WTC11 (cell line): ENCODE data around the gene SUPV3L1. TPM values are rescaled to one million over a fixed set of nuclear protein-coding genes. Genes with fewer than 3 reads are reported as not detected.
A peak's percentile ranks its signal among the peaks of the same experiment; 100 is the strongest.

Experiments
- ATAC-seq: fragments of 200-7000 bp; cut with Tn5 transposase; 2 replicates; pipeline ENCODE4 v1.10.0; 2021; ENCODE audit warnings: mild to moderate bottlenecking, moderate library complexity
- CTCF ChIA-PET: fragments of 300-600 bp; sonication (Branson Sonifier 250); formaldehyde crosslinking; loops from one replicate; lab custom pipeline; 2021; ENCODE audit warnings: antibody characterized with exemption; lab: Charles Lee
- POLR2A ChIA-PET: fragments of 350-600 bp; sonication (Branson Sonifier 250); formaldehyde crosslinking; loops from one replicate; lab custom pipeline; 2021; ENCODE audit warnings: antibody characterized with exemption; lab: Charles Lee
- DNase-seq: peaks from one replicate; pipeline ENCODE4 v3.0.0; 2021; ENCODE audit warnings: low spot score
- H3K27ac Mint-ChIP-seq: 2 replicates; pipeline ENCODE4 v1.8.0; 2021; ENCODE audit warnings: mixed read lengths
- H3K27me3 Mint-ChIP-seq: 2 replicates; pipeline ENCODE4 v1.8.0; 2021; ENCODE audit warnings: low read depth, mild to moderate bottlenecking, moderate library complexity, mixed read lengths
- H3K36me3 Mint-ChIP-seq: 2 replicates; pipeline ENCODE4 v1.8.0; 2021; ENCODE audit warnings: mixed read lengths
- H3K4me1 Mint-ChIP-seq: 2 replicates; pipeline ENCODE4 v1.8.0; 2022; ENCODE audit warnings: mixed read lengths
- H3K4me3 Mint-ChIP-seq: 2 replicates; pipeline ENCODE4 v1.8.0; 2021; ENCODE audit warnings: mild to moderate bottlenecking, moderate library complexity, mixed read lengths
- H3K9me3 Mint-ChIP-seq: 2 replicates; pipeline ENCODE4 v1.8.0; 2021; ENCODE audit warnings: mixed read lengths
- AR ChIP-seq: fragments of 250-450 bp; sonication (Bioruptor Pico); IDR thresholded peaks from 2 replicates; pipeline ENCODE4 v1.9.0; 2021; ENCODE audit warnings: mild to moderate bottlenecking
- ARID4B ChIP-seq: sonication (generic); formaldehyde crosslinking; IDR thresholded peaks from 2 replicates; pipeline ENCODE4 v1.8.0; 2023; ENCODE audit warnings: missing genetic modification reagents, mild to moderate bottlenecking, borderline replicate concordance
- E2F1 ChIP-seq: sonication (generic); formaldehyde crosslinking; IDR thresholded peaks from 2 replicates; pipeline ENCODE4 v1.8.0; 2022; ENCODE audit warnings: mild to moderate bottlenecking, missing genetic modification reagents
- EMX1 ChIP-seq: fragments of 250-450 bp; sonication (Bioruptor Pico); IDR thresholded peaks from 2 replicates; pipeline ENCODE4 v1.8.0; 2021; ENCODE audit warnings: mild to moderate bottlenecking
- FOXP1 ChIP-seq: sonication (generic); formaldehyde crosslinking; IDR thresholded peaks from 2 replicates; pipeline ENCODE4 v1.8.0; 2022; ENCODE audit warnings: missing genetic modification reagents, mild to moderate bottlenecking, moderate library complexity, borderline replicate concordance
- GRHL2 ChIP-seq: fragments of 250-450 bp; sonication (Bioruptor Pico); IDR thresholded peaks from 2 replicates; pipeline ENCODE4 v1.8.0; 2022; ENCODE audit warnings: mild to moderate bottlenecking, moderate library complexity; ENCODE audit not compliant: insufficient replicate concordance, severe bottlenecking
- GTF2I ChIP-seq: fragments of 250-450 bp; sonication (Bioruptor Pico); conservative IDR thresholded peaks from 2 replicates; pipeline ENCODE4 v1.4.0; 2021; ENCODE audit warnings: mild to moderate bottlenecking
- JAZF1 ChIP-seq: fragments of 250-450 bp; sonication (Bioruptor Pico); IDR thresholded peaks from 2 replicates; pipeline ENCODE4 v1.9.0; 2021; ENCODE audit warnings: moderate library complexity, mild to moderate bottlenecking, inconsistent platforms
- MXD4 ChIP-seq: fragments of 250-450 bp; sonication (Bioruptor Pico); IDR thresholded peaks from 2 replicates; pipeline ENCODE4 v1.8.0; 2021; ENCODE audit warnings: mild to moderate bottlenecking, moderate library complexity, borderline replicate concordance
- PRDM15 ChIP-seq: sonication (generic); formaldehyde crosslinking; IDR thresholded peaks from 2 replicates; pipeline ENCODE4 v1.8.0; 2022; ENCODE audit warnings: missing genetic modification reagents
- RELA ChIP-seq: sonication (generic); formaldehyde crosslinking; IDR thresholded peaks from 2 replicates; pipeline ENCODE4 v1.8.1; 2022; ENCODE audit warnings: missing genetic modification reagents, mild to moderate bottlenecking, borderline replicate concordance
- USF1 ChIP-seq: sonication (generic); formaldehyde crosslinking; IDR thresholded peaks from 2 replicates; pipeline ENCODE4 v1.8.0; 2022; ENCODE audit warnings: mild to moderate bottlenecking, missing genetic modification reagents
- ZNF232 ChIP-seq: sonication (generic); formaldehyde crosslinking; IDR thresholded peaks from 2 replicates; pipeline ENCODE4 v1.8.0; 2022; ENCODE audit warnings: mild to moderate bottlenecking, missing genetic modification reagents
- total RNA-seq: library from RNA; stranded (reverse); gene quantifications from 3 replicates; pipeline ENCODE4 v1.2.3, GENCODE V29; 2021

The SUPV3L1 gene
- total RNA-seq, 1 experiment from 2014 or later, result 41.2 TPM

GRCh38 chr10:69214666-69215131 is 34.7 kb downstream of the SUPV3L1 start (continued):
- TF ChIP-seq USF1 (CRISPR knock-in tag), result no peak
- no peak for TF ChIP-seq PRDM15 (CRISPR knock-in tag)
- no peak for TF ChIP-seq EMX1 (CRISPR knock-in tag)
- no peak for TF ChIP-seq E2F1 (CRISPR knock-in tag)
- no peak for TF ChIP-seq AR
- TF ChIP-seq ZNF232 (CRISPR knock-in tag), result no peak
- no peak for TF ChIP-seq MXD4 (CRISPR knock-in tag)

- no peak for ATAC-seq
- DNase-seq, result no peak
- Mint-ChIP-seq H3K36me3 (no peaks in the 10 kb centered on the region), H3K4me1 (no peaks in the 10 kb centered on the region), H3K4me3 (no peak overlapping the region), H3K9me3 (no peaks in the 10 kb centered on the region), H3K27ac (0 out of 2 replicates have a peak overlapping the region, but pooled peaks have one; percentile 4), H3K27me3 (no peaks in the 10 kb centered on the region)
- ChIA-PET CTCF (interaction anchor here (0.7 to 1.2 kb wide), 3 partner anchors 177 to 193 kb away, joined by 3 read pairs; no protein-coding TSS in a partner anchor), POLR2A (no interaction called here)
- TF ChIP-seq GTF2I (CRISPR knock-in tag) (no peak), RELA (CRISPR knock-in tag) (no peak), E2F1 (CRISPR knock-in tag) (no peak), GRHL2 (CRISPR knock-in tag) (no peak), FOXP1 (CRISPR knock-in tag) (no peak), ARID4B (no peak), JAZF1 (no peak), PRDM15 (CRISPR knock-in tag) (no peak)
Observed at GRCh38 chr10:69215405-69216171, 35.6 kb downstream of the SUPV3L1 start.
